HG03571 (cell line): ENCODE data around the gene PCDHGA8.
"Not testable (repeated sequence)": the region's sequence is repeated elsewhere in the genome, so short reads cannot be mapped to it uniquely, and the experiment has no call there.

Source experiments
- ATAC-seq: cut with Tn5 transposase; IDR thresholded peaks from one replicate; pipeline ENCODE4 v1.9.1; 2021; ENCODE audit not compliant: unreplicated experiment

Gene PCDHGA8

DNA sequence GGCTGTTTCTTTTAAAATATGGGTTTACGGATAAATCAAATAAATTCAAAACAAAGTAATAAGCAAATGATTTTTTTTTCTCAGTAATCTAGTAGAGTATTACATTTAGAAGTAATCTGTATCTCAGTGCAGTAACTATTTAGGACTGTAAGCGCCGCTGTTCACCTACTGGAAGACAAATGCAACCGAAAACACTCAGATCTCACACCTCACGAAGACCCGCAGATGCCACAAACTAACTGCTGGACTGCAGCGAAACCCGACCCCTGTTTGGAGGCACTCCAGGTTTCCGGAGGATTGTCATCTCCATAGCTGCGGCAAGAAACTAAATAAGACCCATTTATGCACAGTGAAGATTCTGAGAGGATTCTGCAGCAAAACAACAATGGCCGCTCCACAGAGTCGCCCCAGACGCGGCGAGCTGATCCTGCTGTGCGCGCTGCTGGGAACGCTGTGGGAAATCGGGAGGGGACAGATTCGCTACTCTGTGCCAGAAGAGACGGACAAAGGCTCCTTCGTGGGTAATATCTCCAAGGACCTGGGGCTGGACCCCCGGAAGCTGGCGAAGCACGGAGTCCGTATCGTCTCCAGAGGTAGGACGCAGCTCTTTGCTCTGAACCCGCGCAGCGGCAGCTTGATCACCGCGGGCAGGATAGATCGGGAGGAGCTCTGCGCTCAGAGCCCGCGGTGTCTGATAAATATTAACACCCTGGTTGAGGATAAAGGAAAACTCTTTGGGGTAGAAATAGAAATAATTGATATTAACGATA, at the start of gene PCDHGA8:
PCDHGA8 (plus strand) TSS at position 205 of the 770 bp plus-strand sequence; CDS start at position 386, 181 bp downstream.
- no peak for ATAC-seq

DNA sequence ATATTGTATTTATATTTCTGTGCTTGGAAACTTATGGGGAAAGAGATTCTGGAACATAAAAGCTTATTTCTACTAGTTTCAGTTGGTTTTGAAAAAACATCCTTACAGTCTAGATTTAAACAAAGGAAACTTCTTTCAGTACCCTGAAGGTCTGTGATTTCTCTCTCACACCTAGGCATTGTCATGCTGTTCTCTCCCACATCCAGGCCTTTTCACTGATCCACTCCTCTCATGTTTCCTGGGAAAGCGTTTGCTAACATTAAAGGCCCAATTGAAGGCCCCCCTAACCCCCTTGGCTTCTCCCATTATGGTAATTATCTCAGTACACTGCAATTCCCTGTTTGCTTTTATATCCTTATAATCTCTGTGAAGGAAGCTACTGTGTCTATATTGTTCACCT, 49.7 kb upstream of the PCDHGA8 start:
- no peak for ATAC-seq

DNA sequence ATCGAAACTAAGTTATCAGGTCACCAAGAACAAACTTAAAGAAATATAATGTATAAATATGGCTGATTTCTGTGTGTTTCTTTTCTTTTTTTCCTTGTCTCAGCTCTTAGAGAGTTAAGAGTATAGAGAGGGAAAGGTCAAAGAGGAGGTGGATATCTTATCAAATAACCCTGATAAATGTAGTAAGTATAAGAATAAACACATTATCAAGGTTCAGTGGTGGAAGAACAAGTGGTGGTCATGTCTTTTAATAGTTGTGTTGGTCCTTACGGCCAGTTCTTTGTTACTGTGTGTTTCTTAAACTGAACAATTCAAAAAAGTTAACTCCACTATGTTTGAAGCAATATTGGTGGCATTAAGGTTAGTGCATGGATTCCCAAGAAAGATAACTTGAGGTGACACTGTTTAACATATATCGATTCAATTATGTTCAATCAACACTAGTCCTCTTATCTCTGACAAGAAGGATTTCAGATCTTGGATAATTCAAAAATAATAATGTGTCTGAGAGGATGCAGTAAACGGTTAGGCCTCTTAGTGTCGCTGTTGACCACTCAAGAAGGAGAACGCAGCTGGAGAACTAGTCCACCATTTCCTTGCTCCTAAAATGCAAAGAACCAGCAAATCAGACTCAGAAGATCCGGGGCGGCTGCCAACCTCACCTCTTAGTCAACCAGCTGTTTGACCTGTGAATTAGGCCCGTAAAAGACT, 49.0 kb upstream of the PCDHGA8 start, which contains the start of gene PCDHGA3:
PCDHGA3 (plus strand) TSS at position 588 of the 711 bp plus-strand sequence. CDS start 205 bp downstream, outside the sequence.
- ATAC-seq: no peak

DNA sequence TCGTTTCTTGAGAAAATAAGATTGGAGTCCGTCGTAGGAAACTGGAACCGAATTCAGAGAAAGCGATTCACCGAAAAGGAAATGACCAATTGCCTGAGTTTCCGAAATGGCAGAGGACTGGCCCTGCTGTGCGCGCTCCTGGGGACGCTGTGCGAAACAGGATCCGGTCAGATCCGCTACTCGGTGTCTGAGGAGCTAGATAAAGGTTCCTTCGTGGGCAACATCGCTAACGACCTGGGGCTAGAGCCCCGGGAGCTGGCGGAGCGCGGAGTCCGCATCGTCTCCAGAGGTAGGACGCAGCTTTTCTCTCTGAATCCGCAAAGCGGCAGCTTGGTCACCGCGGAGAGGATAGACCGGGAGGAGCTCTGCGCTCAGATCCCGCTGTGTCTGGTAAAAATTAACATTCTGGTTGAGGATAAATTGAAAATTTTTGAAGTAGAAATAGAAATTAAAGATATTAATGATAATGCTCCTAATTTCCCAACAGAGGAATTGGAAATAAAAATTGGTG, 48.4 kb upstream of the PCDHGA8 start:
- no peak for ATAC-seq

DNA sequence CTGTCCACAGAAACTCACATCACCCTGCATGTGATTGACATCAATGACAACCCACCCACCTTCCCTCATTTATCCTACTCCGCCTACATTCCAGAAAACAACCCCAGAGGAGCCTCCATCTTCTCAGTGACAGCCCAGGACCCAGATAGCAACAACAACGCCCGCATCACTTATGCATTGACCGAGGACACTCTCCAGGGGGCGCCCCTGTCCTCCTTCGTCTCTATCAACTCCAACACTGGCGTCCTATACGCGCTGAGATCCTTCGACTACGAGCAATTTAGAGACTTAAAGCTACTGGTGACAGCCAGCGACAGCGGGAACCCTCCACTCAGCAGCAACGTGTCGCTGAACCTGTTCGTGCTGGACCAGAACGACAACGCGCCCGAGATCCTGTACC, 47.1 kb upstream of the PCDHGA8 start:
- ATAC-seq: no peak

DNA sequence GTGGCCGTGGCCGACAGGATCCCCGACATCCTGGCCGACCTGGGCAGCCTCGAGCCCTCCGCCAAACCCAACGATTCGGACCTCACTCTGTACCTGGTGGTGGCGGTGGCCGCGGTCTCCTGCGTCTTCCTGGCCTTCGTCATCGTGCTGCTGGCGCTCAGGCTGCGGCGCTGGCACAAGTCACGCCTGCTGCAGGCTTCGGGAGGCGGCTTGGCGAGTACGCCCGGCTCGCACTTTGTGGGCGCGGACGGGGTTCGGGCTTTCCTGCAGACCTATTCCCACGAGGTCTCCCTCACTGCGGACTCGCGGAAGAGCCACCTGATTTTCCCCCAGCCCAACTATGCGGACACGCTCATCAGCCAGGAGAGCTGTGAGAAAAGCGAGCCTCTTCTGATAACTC, 46.4 kb upstream of the PCDHGA8 start:
- not testable (repeated sequence) for ATAC-seq

DNA sequence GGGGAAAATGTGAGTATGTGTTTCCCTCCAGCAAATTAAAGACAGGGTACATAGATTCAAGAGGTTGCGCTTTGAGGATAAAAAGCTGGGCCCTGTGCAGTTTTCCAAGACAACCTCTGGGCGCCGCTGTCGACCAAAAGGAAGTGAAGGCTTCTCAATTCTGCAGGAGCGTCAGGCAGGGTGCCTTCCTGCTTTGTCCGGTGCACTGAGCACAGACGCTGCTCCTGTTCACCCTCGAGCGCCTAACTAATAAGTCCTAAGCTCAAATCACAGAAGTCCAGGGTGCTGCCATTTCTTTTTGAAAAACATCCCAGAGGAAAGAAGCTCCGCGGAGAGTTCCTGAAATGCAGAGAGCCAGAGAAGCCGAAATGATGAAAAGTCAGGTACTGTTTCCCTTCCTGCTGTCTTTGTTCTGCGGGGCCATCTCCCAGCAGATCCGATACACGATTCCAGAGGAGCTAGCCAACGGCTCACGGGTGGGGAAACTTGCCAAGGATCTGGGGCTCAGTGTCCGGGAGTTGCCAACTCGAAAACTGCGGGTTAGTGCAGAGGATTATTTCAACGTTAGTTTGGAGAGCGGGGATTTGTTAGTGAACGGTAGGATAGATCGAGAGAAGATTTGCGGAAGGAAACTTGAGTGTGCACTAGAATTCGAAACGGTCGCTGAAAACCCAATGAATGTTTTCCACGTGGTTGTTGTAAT, 42.4 kb upstream of the PCDHGA8 start, which contains the start of gene PCDHGB1:
PCDHGB1 (plus strand) TSS at position 183 of the 703 bp plus-strand sequence; CDS start at position 345, 162 bp downstream.
- ATAC-seq: no peak

DNA sequence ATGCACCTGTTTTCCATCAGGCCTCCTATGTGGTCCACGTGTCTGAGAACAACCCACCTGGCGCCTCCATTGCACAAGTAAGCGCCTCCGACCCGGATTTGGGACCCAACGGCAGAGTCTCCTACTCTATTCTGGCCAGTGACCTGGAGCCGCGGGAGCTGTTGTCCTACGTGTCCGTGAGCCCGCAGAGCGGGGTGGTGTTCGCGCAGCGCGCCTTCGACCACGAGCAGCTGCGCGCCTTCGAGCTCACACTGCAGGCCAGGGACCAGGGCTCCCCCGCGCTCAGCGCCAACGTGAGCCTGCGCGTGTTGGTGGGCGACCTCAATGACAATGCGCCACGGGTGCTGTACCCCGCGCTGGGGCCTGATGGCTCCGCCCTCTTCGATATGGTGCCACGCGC, 40.8 kb upstream of the PCDHGA8 start:
- no peak for ATAC-seq

DNA sequence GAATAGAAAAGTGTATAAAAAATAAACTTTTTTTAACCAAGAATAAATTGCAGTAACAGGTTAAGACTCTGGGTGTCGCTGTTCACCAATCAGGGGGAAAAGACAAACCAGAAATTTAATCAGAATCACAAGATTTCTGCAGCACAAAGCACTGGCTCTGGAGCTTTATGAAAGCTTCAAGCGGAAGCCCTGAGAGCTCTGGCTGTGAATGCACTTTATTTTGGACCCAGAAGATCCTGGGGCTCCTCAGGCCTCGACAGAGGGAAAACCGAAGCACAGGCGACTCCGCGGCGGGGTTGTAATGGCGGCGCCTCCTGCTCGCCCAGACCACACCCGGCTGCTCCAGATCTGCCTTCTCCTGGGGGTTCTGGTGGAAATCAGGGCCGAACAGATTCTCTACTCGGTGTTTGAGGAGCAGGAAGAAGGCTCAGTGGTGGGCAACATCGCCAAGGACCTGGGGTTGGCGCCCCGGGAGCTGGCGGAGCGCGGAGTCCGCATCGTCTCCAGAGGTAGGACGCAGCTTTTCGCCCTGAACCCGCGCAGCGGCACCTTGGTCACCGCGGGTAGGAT, 37.4 kb upstream of the PCDHGA8 start, which contains the start of gene PCDHGA4:
PCDHGA4 (plus strand) TSS at position 122 of the 570 bp plus-strand sequence; CDS start at position 209, 87 bp downstream.
- ATAC-seq: no peak

DNA sequence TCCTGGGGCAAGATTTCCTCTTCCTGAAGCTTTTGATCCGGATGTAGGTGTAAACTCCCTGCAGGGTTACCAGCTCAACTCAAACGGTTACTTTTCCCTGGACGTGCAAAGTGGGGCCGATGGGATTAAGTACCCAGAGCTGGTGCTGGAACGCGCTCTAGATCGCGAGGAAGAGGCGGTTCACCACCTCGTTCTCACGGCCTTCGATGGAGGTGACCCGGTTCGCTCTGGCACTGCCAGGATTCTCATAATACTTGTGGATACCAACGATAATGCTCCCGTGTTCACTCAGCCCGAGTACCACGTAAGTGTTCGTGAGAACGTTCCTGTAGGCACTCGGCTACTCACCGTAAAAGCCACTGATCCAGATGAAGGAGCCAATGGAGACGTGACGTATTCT, 36.8 kb upstream of the PCDHGA8 start:
- no peak for ATAC-seq

DNA sequence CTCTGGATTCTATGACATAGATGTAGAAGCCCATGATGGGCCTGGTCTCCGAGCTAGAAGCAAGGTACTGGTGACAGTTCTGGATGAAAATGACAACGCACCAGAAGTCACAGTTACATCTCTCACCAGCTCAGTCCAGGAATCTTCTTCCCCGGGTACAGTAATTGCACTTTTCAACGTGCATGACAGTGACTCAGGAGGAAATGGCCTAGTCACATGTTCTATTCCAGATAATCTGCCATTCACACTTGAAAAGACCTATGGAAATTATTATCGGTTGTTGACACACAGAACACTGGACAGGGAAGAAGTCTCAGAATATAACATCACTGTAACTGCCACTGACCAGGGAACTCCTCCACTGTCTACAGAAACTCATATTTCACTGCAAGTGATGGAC, 36.3 kb upstream of the PCDHGA8 start:
- no peak for ATAC-seq

DNA sequence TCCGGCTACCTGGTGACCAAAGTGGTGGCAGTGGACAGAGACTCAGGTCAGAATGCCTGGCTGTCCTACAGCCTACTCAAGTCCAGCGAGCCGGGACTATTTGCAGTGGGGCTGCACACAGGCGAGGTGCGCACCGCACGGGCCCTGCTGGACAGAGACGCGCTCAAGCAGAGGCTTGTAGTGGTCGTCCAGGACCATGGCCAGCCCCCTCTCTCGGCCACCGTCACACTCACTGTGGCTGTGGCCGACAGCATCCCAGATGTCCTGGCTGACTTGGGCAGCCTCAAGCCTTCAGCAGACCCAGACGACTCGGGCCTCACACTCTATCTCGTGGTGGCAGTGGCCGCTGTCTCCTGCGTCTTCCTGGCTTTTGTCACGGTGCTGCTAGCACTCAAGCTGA, 35.5 kb upstream of the PCDHGA8 start:
- ATAC-seq: no peak

DNA sequence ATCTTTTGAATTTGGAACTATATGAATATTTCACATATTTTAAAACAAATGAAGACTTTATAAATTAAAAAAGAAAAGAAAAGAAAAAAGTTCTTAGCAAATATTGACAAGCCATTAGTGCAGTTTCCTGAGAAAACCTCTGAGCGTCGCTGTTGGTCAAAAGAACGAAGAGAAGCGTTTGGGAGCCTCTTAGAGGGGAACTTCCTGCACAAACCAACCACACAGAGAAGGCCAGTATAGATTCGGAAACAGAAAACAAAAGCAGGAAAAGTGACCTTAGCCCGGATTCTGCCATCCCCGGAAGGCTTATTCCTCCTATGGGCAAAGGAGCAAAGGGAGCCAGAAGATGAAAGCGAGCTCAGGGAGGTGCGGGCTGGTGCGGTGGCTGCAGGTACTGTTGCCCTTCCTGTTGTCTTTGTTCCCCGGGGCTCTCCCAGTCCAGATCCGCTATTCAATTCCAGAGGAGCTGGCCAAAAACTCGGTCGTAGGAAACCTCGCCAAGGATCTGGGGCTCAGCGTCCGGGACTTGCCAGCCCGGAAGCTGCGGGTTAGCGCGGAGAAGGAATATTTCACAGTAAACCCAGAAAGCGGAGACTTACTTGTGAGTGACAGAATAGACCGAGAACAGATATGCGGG, 32.5 kb upstream of the PCDHGA8 start, which contains the start of gene PCDHGB2:
PCDHGB2 (plus strand) TSS at position 205 of the 637 bp plus-strand sequence; CDS start at position 347, 142 bp downstream.
- ATAC-seq: no peak

DNA sequence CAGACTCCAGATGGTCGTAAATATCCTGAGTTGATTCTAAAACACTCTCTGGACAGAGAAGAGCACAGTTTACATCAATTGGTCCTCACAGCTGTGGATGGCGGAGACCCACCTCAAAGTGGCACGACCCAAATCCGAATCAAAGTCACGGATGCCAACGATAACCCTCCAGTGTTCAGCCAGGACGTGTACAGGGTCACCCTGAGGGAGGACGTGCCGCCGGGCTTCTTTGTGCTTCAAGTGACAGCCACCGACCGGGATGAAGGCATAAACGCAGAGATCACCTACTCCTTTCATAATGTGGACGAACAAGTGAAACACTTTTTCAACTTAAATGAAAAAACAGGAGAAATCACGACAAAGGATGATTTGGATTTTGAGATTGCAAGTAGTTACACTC, 31.7 kb upstream of the PCDHGA8 start:
- no peak for ATAC-seq

DNA sequence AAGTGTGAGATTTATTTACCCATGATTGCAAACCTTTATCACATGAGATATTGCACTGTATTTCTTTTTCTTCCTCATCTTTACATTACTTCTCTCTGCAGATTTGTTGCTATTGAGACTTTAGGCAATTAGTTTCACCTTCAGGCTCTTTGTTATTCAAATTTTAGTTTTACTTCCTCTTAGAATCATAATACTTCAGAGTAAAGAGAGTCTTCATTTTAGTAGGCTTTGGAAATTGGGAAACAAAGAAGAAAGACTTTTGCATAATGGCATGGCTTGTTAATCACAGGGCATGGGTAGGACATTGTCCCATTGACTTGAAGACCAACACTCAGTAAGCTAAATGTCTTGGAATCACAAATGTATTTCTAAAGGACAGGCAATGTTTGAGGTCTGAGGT, 29.7 kb upstream of the PCDHGA8 start:
- no peak for ATAC-seq

DNA sequence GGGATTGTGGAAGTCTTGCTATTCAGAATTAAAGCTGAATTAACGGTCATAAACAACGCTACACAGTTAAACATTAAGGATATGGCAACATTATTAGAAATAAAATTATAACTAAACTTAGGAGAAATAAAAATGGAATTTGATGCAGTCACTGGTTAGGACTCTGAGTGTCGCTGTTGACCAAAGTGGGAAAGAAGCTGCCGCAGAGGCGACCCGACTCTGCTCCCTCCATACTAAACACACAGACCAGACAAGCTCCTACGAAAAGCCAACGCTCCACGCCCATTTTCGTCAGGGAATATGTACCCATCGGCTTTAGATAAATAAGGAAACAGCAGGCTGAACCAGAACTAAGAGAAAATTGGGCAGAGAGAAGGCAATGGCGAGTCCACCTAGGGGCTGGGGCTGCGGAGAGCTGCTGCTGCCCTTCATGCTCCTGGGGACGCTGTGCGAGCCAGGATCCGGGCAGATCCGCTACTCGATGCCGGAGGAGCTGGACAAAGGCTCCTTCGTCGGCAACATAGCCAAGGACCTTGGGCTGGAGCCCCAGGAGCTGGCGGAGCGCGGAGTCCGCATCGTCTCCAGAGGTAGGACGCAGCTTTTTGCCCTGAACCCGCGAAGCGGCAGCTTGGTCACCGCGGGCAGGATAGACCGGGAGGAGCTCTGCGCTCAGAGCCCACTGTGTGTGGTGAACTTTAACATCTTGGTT, 28.3 kb upstream of the PCDHGA8 start, which contains the start of gene PCDHGA5:
PCDHGA5 (plus strand) TSS at position 211 of the 709 bp plus-strand sequence; CDS start at position 380, 169 bp downstream.
- ATAC-seq: no peak

DNA sequence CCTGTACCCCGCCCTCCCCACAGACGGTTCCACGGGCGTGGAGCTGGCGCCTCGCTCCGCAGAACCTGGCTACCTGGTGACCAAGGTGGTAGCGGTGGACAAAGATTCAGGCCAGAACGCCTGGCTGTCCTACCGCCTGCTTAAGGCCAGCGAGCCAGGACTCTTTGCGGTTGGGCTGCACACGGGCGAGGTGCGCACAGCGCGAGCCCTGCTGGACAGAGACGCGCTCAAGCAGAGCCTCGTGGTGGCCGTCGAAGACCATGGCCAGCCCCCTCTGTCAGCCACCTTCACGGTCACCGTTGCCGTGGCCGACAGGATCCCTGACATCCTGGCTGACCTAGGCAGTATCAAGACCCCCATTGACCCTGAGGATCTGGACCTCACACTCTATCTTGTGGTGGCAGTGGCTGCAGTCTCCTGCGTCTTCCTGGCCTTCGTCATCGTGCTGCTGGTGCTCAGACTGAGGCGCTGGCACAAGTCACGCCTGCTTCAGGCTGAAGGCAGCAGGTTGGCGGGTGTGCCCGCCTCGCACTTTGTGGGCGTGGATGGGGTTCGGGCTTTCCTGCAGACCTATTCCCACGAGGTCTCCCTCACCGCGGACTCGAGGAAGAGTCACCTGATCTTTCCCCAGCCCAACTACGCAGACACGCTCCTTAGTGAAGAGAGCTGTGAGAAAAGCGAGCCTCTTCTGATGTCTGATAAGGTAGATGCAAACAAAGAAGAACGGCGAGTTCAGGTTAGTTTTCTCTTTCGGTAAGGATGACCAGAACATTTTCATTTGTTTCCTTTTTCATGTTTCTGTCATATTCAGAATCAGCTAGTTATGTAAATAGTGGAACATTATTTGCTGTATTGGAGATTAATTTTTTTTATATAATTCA, 26.2 kb upstream of the PCDHGA8 start:
- no peak for ATAC-seq
